ENCODE data around the gene SYVN1. TPM values are rescaled to one million over a fixed set of nuclear protein-coding genes. Genes with fewer than 3 reads are reported as not detected.

SYVN1 gene
- total and polyA plus RNA-seq, 10 of the 15 experiments (the other 5 are each of a cell fraction or from before 2014, with no cell fraction given) = 0.79 to 63.6 (median 20.1) TPM

- Histone ChIP-seq H3K79me2 (ENCODE audit: control insufficient read depth, insufficient read depth, low read length) (peaks cover 42% of the 10 kb centered on the region), H3K9me3 (replicated peaks; ENCODE audit: control insufficient read depth, insufficient read depth, low read length) (no peaks in the 10 kb centered on the region), H2AFZ (ENCODE audit: control insufficient read depth, low read depth, low read length) (no peak overlapping the region), H3K4me2 (ENCODE audit: control insufficient read depth, insufficient read depth) (no peak overlapping the region), H3K9ac (ENCODE audit: control insufficient read depth, insufficient read depth, low read length) (no peak overlapping the region), H3K27me3 (replicated peaks in 1 of 2; ENCODE audit: control insufficient read depth in 2 of 2, insufficient read depth in 2 of 2, low read length in 1 of 2) (no peaks in the 10 kb centered on the region), H3K36me3 (ENCODE audit: control insufficient read depth in 2 of 2, insufficient read depth in 2 of 2, low read length in 1 of 2) (peaks cover 5 to 13% of the 10 kb centered on the region in 2 experiments; a peak in 3 of 4 replicates), H3K4me3 (no peak overlapping the region), H4K20me1 (ENCODE audit: control insufficient read depth, insufficient read depth) (no peaks in the 10 kb centered on the region), H3K4me1 (ENCODE audit: control insufficient read depth, insufficient read depth, low read length) (peaks cover 32% of the 10 kb centered on the region), H3K27ac (ENCODE audit: control insufficient read depth, insufficient read depth) (no peak overlapping the region)
- ChIA-PET CTCF (interaction anchor here (1.0 to 2.2 kb wide), 2 partner anchors 38 to 65 kb away, joined by 3 to 4 read pairs; no protein-coding TSS in a partner anchor), RAD21 (ENCODE audit: unreplicated experiment) (interaction anchor here (3.0 kb wide), 1 partner anchor 37 kb away, joined by 8 read pairs; the partner anchor contains the start of gene SAC3D1), POLR2A (interaction anchor here (1.2 kb wide), 2 partner anchors 43 to 49 kb away, joined by 3 read pairs; no protein-coding TSS in a partner anchor), SMC1A (ENCODE audit: uncharacterized antibody, unreplicated experiment) (interaction anchor here (1.3 to 2.3 kb wide), 3 partner anchors 9 to 64 kb away, joined by 3 to 9 read pairs (median 3); no protein-coding TSS in a partner anchor)
- no peak for TF ChIP-seq NR2C1 (IDR thresholded peaks at IDR 0.05)
- TF ChIP-seq TCF12 (IDR thresholded peaks at IDR 0.05; ENCODE audit: low read depth, low read length) = no peak
- TF ChIP-seq SMC3 (IDR thresholded peaks at IDR 0.05; ENCODE audit: borderline replicate concordance, low read length) = no peak
- TF ChIP-seq RCOR1 (conservative IDR thresholded peaks at IDR 0.05; ENCODE audit: low read depth, low read length) = no peak
- no peak for TF ChIP-seq ATF3 (IDR thresholded peaks at IDR 0.05; ENCODE audit: borderline replicate concordance, extremely low read depth, low read depth, low read length)
- TF ChIP-seq POLR2A (IDR thresholded peaks at IDR 0.05; ENCODE audit: low read depth, low read length) = no peak
- no peak for TF ChIP-seq POLR2AphosphoS2 (IDR thresholded peaks at IDR 0.05; ENCODE audit: low read depth, low read length)
- no peak for TF ChIP-seq IRF5 (IDR thresholded peaks at IDR 0.05; ENCODE audit: borderline replicate concordance)
- TF ChIP-seq ASH2L (IDR thresholded peaks at IDR 0.05; ENCODE audit: borderline replicate concordance, low read depth) = no peak
- TF ChIP-seq ELK1 (IDR thresholded peaks at IDR 0.05; ENCODE audit: low read depth, low read length) = no peak
- TF ChIP-seq NR2C2 (IDR thresholded peaks at IDR 0.05; ENCODE audit: borderline replicate concordance, control insufficient read depth, insufficient read length, low read depth) = no peak
- TF ChIP-seq HCFC1 (IDR thresholded peaks at IDR 0.05; ENCODE audit: low read length) = no peak
- no peak for TF ChIP-seq TCF7 (IDR thresholded peaks at IDR 0.05; ENCODE audit: borderline replicate concordance)
- TF ChIP-seq KLF5 (IDR thresholded peaks at IDR 0.05; ENCODE audit: partially characterized antibody) = no peak
- no peak for TF ChIP-seq MXI1 (IDR thresholded peaks at IDR 0.05; ENCODE audit: low read depth, low read length)
- TF ChIP-seq EED (IDR thresholded peaks at IDR 0.05; ENCODE audit: low read depth) = no peak
- TF ChIP-seq BHLHE40 (IDR thresholded peaks at IDR 0.05; ENCODE audit: borderline replicate concordance in 1 of 2, low read depth in 2 of 2, low read length in 1 of 2) = no peak
- TF ChIP-seq SUZ12 (IDR thresholded peaks at IDR 0.05; ENCODE audit: unreplicated experiment) = no peak
- no peak for TF ChIP-seq ZNF384 (IDR thresholded peaks at IDR 0.05; ENCODE audit: borderline replicate concordance, low read depth, low read length)
- in situ Hi-C loops (cut with MboI) (no loop called here), intact Hi-C loops (cut with micrococcal nuclease; ENCODE audit: unreplicated experiment) (loop anchor here (5.0 kb wide), 1 partner anchor 35 kb away; the partner anchor contains the start of gene SAC3D1)
- FAIRE-seq (no peak), DNase-seq (ENCODE audit: low read depth, low spot score) (no peak), ATAC-seq (no peak)
- 72% methylated on average over 4 of the region's 4 CpGs for WGBS (ENCODE audit: insufficient coverage, insufficient replicate concordance, low lambda C conversion rate, missing lambda C conversion rate)
- no TSS peak for BruUV-seq (replicated peaks)
Observed at GRCh38 chr11:65077451-65077850, 56.9 kb downstream of the SYVN1 start.
